Measurements from ENCODE around the gene GREB1L.

DNA sequence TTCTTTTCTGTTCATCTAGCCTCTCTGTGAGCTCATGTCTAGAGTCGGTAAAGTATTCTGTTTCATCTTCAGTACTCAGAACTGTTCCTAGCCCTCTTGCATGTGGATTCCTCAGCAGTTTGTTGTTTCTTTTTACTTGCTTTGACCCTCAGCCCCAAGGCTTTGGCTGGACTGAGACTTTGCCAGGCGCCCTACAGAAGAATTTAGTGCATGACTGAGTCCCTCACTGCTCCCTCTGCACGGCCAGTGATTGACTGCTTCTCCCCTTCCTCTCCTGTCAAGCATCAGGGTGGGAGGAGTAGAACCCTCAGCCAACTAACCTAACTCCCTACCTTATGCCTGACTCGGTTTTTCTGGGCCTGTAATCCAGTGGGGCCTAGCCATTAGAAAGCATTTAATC lies 248.7 kb downstream of the GREB1L start:
- TF ChIP-seq POLR2A (IDR thresholded peaks at IDR 0.05; ENCODE audit: low read depth, low read length) = no peak
- no peak for TF ChIP-seq TCF7 (IDR thresholded peaks at IDR 0.05; ENCODE audit: borderline replicate concordance)
- TF ChIP-seq ESRRA (IDR thresholded peaks at IDR 0.05; ENCODE audit: low read length) = no peak
- TF ChIP-seq, protein P1, sequence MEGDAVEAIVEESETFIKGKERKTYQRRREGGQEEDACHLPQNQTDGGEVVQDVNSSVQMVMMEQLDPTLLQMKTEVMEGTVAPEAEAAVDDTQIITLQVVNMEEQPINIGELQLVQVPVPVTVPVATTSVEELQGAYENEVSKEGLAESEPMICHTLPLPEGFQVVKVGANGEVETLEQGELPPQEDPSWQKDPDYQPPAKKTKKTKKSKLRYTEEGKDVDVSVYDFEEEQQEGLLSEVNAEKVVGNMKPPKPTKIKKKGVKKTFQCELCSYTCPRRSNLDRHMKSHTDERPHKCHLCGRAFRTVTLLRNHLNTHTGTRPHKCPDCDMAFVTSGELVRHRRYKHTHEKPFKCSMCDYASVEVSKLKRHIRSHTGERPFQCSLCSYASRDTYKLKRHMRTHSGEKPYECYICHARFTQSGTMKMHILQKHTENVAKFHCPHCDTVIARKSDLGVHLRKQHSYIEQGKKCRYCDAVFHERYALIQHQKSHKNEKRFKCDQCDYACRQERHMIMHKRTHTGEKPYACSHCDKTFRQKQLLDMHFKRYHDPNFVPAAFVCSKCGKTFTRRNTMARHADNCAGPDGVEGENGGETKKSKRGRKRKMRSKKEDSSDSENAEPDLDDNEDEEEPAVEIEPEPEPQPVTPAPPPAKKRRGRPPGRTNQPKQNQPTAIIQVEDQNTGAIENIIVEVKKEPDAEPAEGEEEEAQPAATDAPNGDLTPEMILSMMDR (IDR thresholded peaks at IDR 0.05 in 2 of 3, conservative IDR thresholded peaks at IDR 0.05 in 1 of 3; ENCODE audit: control insufficient read depth in 2 of 3, extremely low read depth in 1 of 3, insufficient read depth in 1 of 3, low read depth in 3 of 3, low read length in 3 of 3) = no peak

Data from GM12878 (cell line).